SU-DHL-6 (cell line): Measurements from ENCODE around the gene RNF135.
"Not testable (repeated sequence)": the region's sequence is repeated elsewhere in the genome, so short reads cannot be mapped to it uniquely, and the experiment has no call there.

ENCODE experiments used
- EZH2phosphoT487 ChIP-seq: fragments of 200-600 bp; sonication (generic), shearing (Covaris generic); conservative IDR thresholded peaks from 2 replicates; pipeline ENCODE4 v1.6.1; 2018; ENCODE audit warnings: mild to moderate bottlenecking, antibody characterized with exemption, low read length, moderate library complexity, mixed read lengths
- TF ChIP-seq, protein P1 (sequence below): fragments of 200-600 bp; sonication (generic); IDR thresholded peaks from one replicate; pipeline ENCODE4 v1.5.1; 2017; ENCODE audit warnings: antibody characterized with exemption, mild to moderate bottlenecking, low read length, moderate library complexity; ENCODE audit not compliant: insufficient read depth, poor library complexity, severe bottlenecking

DNA sequence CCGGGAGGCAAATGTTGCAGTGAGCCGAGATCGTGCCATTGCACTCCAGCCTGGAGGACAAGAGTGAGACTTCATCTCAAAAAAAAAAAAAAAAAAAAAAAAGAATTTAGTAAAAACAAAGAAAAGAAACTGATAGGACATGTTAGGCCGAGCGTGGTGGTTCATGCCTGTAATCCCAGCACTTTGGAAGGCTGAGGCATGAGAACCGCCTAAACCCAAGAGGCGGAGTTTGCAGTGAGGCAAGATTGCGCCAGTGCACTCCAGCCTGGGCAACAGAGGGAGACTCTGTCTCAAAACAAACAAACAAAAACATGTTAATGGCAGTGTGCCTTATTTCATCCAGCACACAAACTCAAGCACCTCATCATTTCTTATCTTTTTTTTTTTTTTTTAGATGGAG, 6.5 kb upstream of the RNF135 start:
- TF ChIP-seq, protein P1, sequence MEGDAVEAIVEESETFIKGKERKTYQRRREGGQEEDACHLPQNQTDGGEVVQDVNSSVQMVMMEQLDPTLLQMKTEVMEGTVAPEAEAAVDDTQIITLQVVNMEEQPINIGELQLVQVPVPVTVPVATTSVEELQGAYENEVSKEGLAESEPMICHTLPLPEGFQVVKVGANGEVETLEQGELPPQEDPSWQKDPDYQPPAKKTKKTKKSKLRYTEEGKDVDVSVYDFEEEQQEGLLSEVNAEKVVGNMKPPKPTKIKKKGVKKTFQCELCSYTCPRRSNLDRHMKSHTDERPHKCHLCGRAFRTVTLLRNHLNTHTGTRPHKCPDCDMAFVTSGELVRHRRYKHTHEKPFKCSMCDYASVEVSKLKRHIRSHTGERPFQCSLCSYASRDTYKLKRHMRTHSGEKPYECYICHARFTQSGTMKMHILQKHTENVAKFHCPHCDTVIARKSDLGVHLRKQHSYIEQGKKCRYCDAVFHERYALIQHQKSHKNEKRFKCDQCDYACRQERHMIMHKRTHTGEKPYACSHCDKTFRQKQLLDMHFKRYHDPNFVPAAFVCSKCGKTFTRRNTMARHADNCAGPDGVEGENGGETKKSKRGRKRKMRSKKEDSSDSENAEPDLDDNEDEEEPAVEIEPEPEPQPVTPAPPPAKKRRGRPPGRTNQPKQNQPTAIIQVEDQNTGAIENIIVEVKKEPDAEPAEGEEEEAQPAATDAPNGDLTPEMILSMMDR: not testable (repeated sequence)
- not testable (repeated sequence) for TF ChIP-seq EZH2phosphoT487
